SK-N-SH treated with all-trans-retinoic acid at 6 μM for 48 hours (cell line): ENCODE data around the gene PIN1.

Experiments
- ATAC-seq: fragments of 200-7000 bp; cut with Tn5 transposase; 3 replicates; pipeline ENCODE4 v1.9.1; 2020; ENCODE audit warnings: mild to moderate bottlenecking, moderate library complexity
- ARNTL ChIP-seq: fragments of 450-650 bp; formaldehyde crosslinking; IDR thresholded peaks from 2 replicates; pipeline ENCODE4 v1.5.0; 2020; ENCODE audit warnings: low read depth, mild to moderate bottlenecking, moderate library complexity, borderline replicate concordance
- BACH2 ChIP-seq: fragments of 250-450 bp; sonication (Bioruptor Pico); IDR thresholded peaks from 2 replicates; pipeline ENCODE4 v1.9.0; 2021; ENCODE audit warnings: mild to moderate bottlenecking, borderline replicate concordance
- CREB5 ChIP-seq: fragments of 250-450 bp; sonication (Bioruptor Pico); IDR thresholded peaks from 2 replicates; pipeline ENCODE4 v1.5.1; 2020; ENCODE audit warnings: low read depth, mild to moderate bottlenecking, moderate library complexity
- CSDC2 ChIP-seq: fragments of 250-450 bp; sonication (Bioruptor Pico); IDR thresholded peaks from 2 replicates; pipeline ENCODE4 v1.5.0; 2020; ENCODE audit warnings: mild to moderate bottlenecking, moderate library complexity
- CSRNP3 ChIP-seq: fragments of 250-450 bp; sonication (Bioruptor Pico); IDR thresholded peaks from 2 replicates; pipeline ENCODE4 v1.5.1; 2021; ENCODE audit warnings: mild to moderate bottlenecking, moderate library complexity
- ESRRG ChIP-seq: fragments of 250-450 bp; sonication (Bioruptor Pico); IDR thresholded peaks from 2 replicates; pipeline ENCODE4 v1.6.1; 2021; ENCODE audit warnings: mild to moderate bottlenecking
- GLIS3 ChIP-seq: fragments of 250-450 bp; sonication (Bioruptor Pico); IDR thresholded peaks from 2 replicates; pipeline ENCODE4 v1.5.0; 2020; ENCODE audit warnings: mild to moderate bottlenecking, moderate library complexity
- ISL1 ChIP-seq: fragments of 250-450 bp; sonication (Bioruptor Pico); IDR thresholded peaks from 2 replicates; pipeline ENCODE4 v2.1.2; 2022; ENCODE audit warnings: mild to moderate bottlenecking, moderate library complexity
- OSR1 ChIP-seq: fragments of 250-450 bp; sonication (Bioruptor Pico); IDR thresholded peaks from 2 replicates; pipeline ENCODE4 v1.8.0; 2022; ENCODE audit warnings: moderate library complexity, mild to moderate bottlenecking, inconsistent platforms
- PATZ1 ChIP-seq: fragments of 250-450 bp; sonication (Bioruptor Pico); IDR thresholded peaks from 2 replicates; pipeline ENCODE4 v1.8.0; 2020; ENCODE audit warnings: mild to moderate bottlenecking, moderate library complexity, borderline replicate concordance
- POU6F1 ChIP-seq: fragments of 250-450 bp; sonication (Bioruptor Pico); IDR thresholded peaks from 2 replicates; pipeline ENCODE4 v1.8.0; 2021; ENCODE audit warnings: low read depth, mild to moderate bottlenecking, moderate library complexity, borderline replicate concordance
- RARB ChIP-seq: fragments of 250-450 bp; sonication (Bioruptor Pico); IDR thresholded peaks from 2 replicates; pipeline ENCODE4 v1.8.0; 2021; ENCODE audit warnings: mild to moderate bottlenecking, moderate library complexity
- SNAI2 ChIP-seq: fragments of 250-450 bp; sonication (Bioruptor Pico); IDR thresholded peaks from 2 replicates; pipeline ENCODE4 v1.5.0; 2020; ENCODE audit warnings: mild to moderate bottlenecking, moderate library complexity
- TOX ChIP-seq: fragments of 250-450 bp; sonication (Bioruptor Pico); IDR thresholded peaks from 2 replicates; pipeline ENCODE4 v1.8.0; 2021; ENCODE audit warnings: mild to moderate bottlenecking, moderate library complexity, borderline replicate concordance
- ZC3H10 ChIP-seq: fragments of 250-450 bp; sonication (Bioruptor Pico); IDR thresholded peaks from 2 replicates; pipeline ENCODE4 v1.5.1; 2021; ENCODE audit warnings: mild to moderate bottlenecking, moderate library complexity
- ZFP3 ChIP-seq: fragments of 250-450 bp; sonication (Bioruptor Pico); IDR thresholded peaks from 2 replicates; pipeline ENCODE4 v1.5.0; 2020; ENCODE audit warnings: mild to moderate bottlenecking, moderate library complexity
- ZFP30 ChIP-seq: fragments of 450-650 bp; formaldehyde crosslinking; IDR thresholded peaks from 2 replicates; pipeline ENCODE4 v1.5.0; 2022; ENCODE audit warnings: mild to moderate bottlenecking, moderate library complexity
- ZNF565 ChIP-seq: fragments of 450-650 bp; formaldehyde crosslinking; conservative IDR thresholded peaks from 2 replicates; pipeline ENCODE4 v1.5.0; 2020; ENCODE audit warnings: low read depth, mild to moderate bottlenecking, moderate library complexity
- ZNF70 ChIP-seq: fragments of 450-650 bp; formaldehyde crosslinking; IDR thresholded peaks from 2 replicates; pipeline ENCODE4 v1.5.0; 2020; ENCODE audit warnings: mild to moderate bottlenecking, moderate library complexity
- ZNF8 ChIP-seq: fragments of 450-650 bp; formaldehyde crosslinking; IDR thresholded peaks from 2 replicates; pipeline ENCODE4 v1.5.0; 2020; ENCODE audit warnings: mild to moderate bottlenecking, moderate library complexity

The PIN1 gene

GRCh38 chr19:9883231-9883758 lies 48.2 kb downstream of the PIN1 start:
- no peak for TF ChIP-seq OSR1 (CRISPR knock-in tag)
- no peak for TF ChIP-seq ESRRG
- no peak for TF ChIP-seq PATZ1
- no peak for TF ChIP-seq CREB5 (CRISPR knock-in tag)
- TF ChIP-seq ZC3H10 (CRISPR knock-in tag), result no peak
- TF ChIP-seq ZNF565 (CRISPR knock-in tag), result no peak
- TF ChIP-seq ISL1 (CRISPR knock-in tag), result no peak
- no peak for TF ChIP-seq ZNF8 (CRISPR knock-in tag)
- TF ChIP-seq ZNF70 (CRISPR knock-in tag), result no peak
- no peak for TF ChIP-seq CSDC2 (CRISPR knock-in tag)
- TF ChIP-seq ARNTL (CRISPR knock-in tag), result no peak
- ATAC-seq, result peak; percentile 29; the same call in 2 of the 3 replicates

GRCh38 chr19:9883764-9884163 lies 48.6 kb downstream of the PIN1 start:
- ATAC-seq, result no peak; the same call in 2 of the 3 replicates
- no peak for TF ChIP-seq OSR1 (CRISPR knock-in tag)
- no peak for TF ChIP-seq POU6F1 (CRISPR knock-in tag)
- no peak for TF ChIP-seq ISL1 (CRISPR knock-in tag)
- TF ChIP-seq BACH2 (CRISPR knock-in tag), result no peak
- no peak for TF ChIP-seq ZNF8 (CRISPR knock-in tag)
- no peak for TF ChIP-seq ZNF70 (CRISPR knock-in tag)
- no peak for TF ChIP-seq ESRRG
- no peak for TF ChIP-seq ARNTL (CRISPR knock-in tag)
- no peak for TF ChIP-seq ZFP30 (CRISPR knock-in tag)
- no peak for TF ChIP-seq CREB5 (CRISPR knock-in tag)
- TF ChIP-seq TOX (CRISPR knock-in tag), result no peak
- no peak for TF ChIP-seq RARB (CRISPR knock-in tag)
- no peak for TF ChIP-seq PATZ1
- no peak for TF ChIP-seq SNAI2 (CRISPR knock-in tag)
- no peak for TF ChIP-seq CSDC2 (CRISPR knock-in tag)
- TF ChIP-seq ZNF565 (CRISPR knock-in tag), result no peak
- TF ChIP-seq CSRNP3 (CRISPR knock-in tag), result no peak
- TF ChIP-seq GLIS3 (CRISPR knock-in tag), result no peak

GRCh38 chr19:9885077-9885552 lies 50.0 kb downstream of the PIN1 start:
- TF ChIP-seq ZNF70 (CRISPR knock-in tag) (no peak), ZFP3 (CRISPR knock-in tag) (no peak)
- ATAC-seq, result peak; percentile 65
